Panc1 (cell line): ENCODE data around the gene KDM1B.

Source experiments
- CTCF ChIP-seq: fragments of 450-650 bp; IDR thresholded peaks from 2 replicates; pipeline ENCODE4 v1.5.1; 2017; ENCODE audit warnings: mild to moderate bottlenecking
- POLR2AphosphoS5 ChIP-seq: IDR thresholded peaks from 2 replicates; pipeline ENCODE4 v1.6.1; 2012; ENCODE audit warnings: mild to moderate bottlenecking, low read depth, low read length, moderate library complexity
- TCF7L2 ChIP-seq: IDR thresholded peaks from 2 replicates; pipeline ENCODE4 v1.6.1; 2011; ENCODE audit warnings: mild to moderate bottlenecking, low read depth, low read length, inconsistent platforms
- TF ChIP-seq, protein P1 (sequence below), 2 experiments: IDR thresholded peaks; 2 replicates each; pipeline ENCODE4 v1.6.1; 2011 to 2012; ENCODE audit warnings: low read depth in 2 of 2, control low read depth in 1 of 2, low read length in 1 of 2, mild to moderate bottlenecking in 1 of 2, moderate library complexity in 1 of 2; ENCODE audit not compliant: insufficient read depth in 1 of 2

- TF ChIP-seq POLR2AphosphoS5 (no peak), TCF7L2 (no peak), CTCF (no peak)
- TF ChIP-seq, protein P1, sequence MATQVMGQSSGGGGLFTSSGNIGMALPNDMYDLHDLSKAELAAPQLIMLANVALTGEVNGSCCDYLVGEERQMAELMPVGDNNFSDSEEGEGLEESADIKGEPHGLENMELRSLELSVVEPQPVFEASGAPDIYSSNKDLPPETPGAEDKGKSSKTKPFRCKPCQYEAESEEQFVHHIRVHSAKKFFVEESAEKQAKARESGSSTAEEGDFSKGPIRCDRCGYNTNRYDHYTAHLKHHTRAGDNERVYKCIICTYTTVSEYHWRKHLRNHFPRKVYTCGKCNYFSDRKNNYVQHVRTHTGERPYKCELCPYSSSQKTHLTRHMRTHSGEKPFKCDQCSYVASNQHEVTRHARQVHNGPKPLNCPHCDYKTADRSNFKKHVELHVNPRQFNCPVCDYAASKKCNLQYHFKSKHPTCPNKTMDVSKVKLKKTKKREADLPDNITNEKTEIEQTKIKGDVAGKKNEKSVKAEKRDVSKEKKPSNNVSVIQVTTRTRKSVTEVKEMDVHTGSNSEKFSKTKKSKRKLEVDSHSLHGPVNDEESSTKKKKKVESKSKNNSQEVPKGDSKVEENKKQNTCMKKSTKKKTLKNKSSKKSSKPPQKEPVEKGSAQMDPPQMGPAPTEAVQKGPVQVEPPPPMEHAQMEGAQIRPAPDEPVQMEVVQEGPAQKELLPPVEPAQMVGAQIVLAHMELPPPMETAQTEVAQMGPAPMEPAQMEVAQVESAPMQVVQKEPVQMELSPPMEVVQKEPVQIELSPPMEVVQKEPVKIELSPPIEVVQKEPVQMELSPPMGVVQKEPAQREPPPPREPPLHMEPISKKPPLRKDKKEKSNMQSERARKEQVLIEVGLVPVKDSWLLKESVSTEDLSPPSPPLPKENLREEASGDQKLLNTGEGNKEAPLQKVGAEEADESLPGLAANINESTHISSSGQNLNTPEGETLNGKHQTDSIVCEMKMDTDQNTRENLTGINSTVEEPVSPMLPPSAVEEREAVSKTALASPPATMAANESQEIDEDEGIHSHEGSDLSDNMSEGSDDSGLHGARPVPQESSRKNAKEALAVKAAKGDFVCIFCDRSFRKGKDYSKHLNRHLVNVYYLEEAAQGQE (IDR thresholded peaks at IDR 0.05; ENCODE audit: insufficient read depth in 1 of 2, low read depth in 2 of 2, low read length in 1 of 2) = no peak
These were observed 13.0 kb downstream of the KDM1B start for GRCh38 chr6:18168264-18168663.
